HG02970 (cell line): Measurements from ENCODE around the gene PLPPR5.

Source experiments
- ATAC-seq: cut with Tn5 transposase; IDR thresholded peaks from one replicate; pipeline ENCODE4 v1.9.1; 2021; ENCODE audit warnings: mild to moderate bottlenecking, moderate library complexity, moderate number of reproducible peaks; ENCODE audit not compliant: unreplicated experiment, low FRiP score

PLPPR5 gene

GRCh38 chr1:98975113-98975512 lies 29.5 kb downstream of the PLPPR5 start:
- ATAC-seq: no peak

GRCh38 chr1:98969798-98970490 lies 34.7 kb downstream of the PLPPR5 start:
- ATAC-seq: no peak

GRCh38 chr1:98967122-98967521 lies 37.5 kb downstream of the PLPPR5 start:
- ATAC-seq: no peak

GRCh38 chr1:98965394-98965793 lies 39.3 kb downstream of the PLPPR5 start:
- ATAC-seq: no peak

- no peak for ATAC-seq
These were observed 40.5 kb downstream of the PLPPR5 start for GRCh38 chr1:98964198-98964597.

- no peak for ATAC-seq
These were observed 41.5 kb downstream of the PLPPR5 start for GRCh38 chr1:98963064-98963758.

GRCh38 chr1:98962156-98962555 lies 42.5 kb downstream of the PLPPR5 start:
- no peak for ATAC-seq

GRCh38 chr1:98949621-98950020 lies 55.0 kb downstream of the PLPPR5 start:
- no peak for ATAC-seq

- no peak for ATAC-seq
These were observed 55.5 kb downstream of the PLPPR5 start for GRCh38 chr1:98949166-98949565.

- ATAC-seq: no peak
These were observed 57.6 kb downstream of the PLPPR5 start for GRCh38 chr1:98947071-98947470.

- no peak for ATAC-seq
These were observed 64.0 kb downstream of the PLPPR5 start for GRCh38 chr1:98940722-98941079.

- ATAC-seq: no peak
These were observed 64.5 kb downstream of the PLPPR5 start for GRCh38 chr1:98940069-98940721.

- ATAC-seq: no peak
These were observed 65.2 kb downstream of the PLPPR5 start for GRCh38 chr1:98939471-98939870.

GRCh38 chr1:98937347-98937746 lies 67.3 kb downstream of the PLPPR5 start:
- ATAC-seq: no peak

GRCh38 chr1:98932184-98932583 lies 72.5 kb downstream of the PLPPR5 start:
- ATAC-seq: no peak

- no peak for ATAC-seq
These were observed 73.4 kb downstream of the PLPPR5 start for GRCh38 chr1:98931128-98931835.

- no peak for ATAC-seq
These were observed 75.2 kb downstream of the PLPPR5 start for GRCh38 chr1:98929437-98929836.

- ATAC-seq: no peak
These were observed 78.1 kb downstream of the PLPPR5 start for GRCh38 chr1:98926597-98926996.

GRCh38 chr1:98924977-98925376 lies 79.7 kb downstream of the PLPPR5 start:
- ATAC-seq: no peak

GRCh38 chr1:98923667-98924066 lies 81.0 kb downstream of the PLPPR5 start:
- ATAC-seq: no peak

- no peak for ATAC-seq
These were observed 82.8 kb downstream of the PLPPR5 start for GRCh38 chr1:98921817-98922216.
